Uterus (tissue), 2 donors: Measurements from ENCODE around the gene ABCG4.

ENCODE experiments used
- POLR2A ChIP-seq, 2 donors: fragments of 450-650 bp; IDR thresholded peaks; one replicate each; pipeline ENCODE4 v1.6.1; 2016; ENCODE audit warnings: antibody characterized with exemption in 2 of 2, mild to moderate bottlenecking in 1 of 2, moderate library complexity in 1 of 2
- TF ChIP-seq, protein P1 (sequence below), 4 experiments: fragments of 200-600 bp in 2 of 4; fragments of 450-650 bp in 2 of 4; sonication (generic) in 2 of 4; IDR thresholded peaks; one replicate each; pipeline ENCODE4 v1.5.1; 2016 to 2019; ENCODE audit warnings: antibody characterized with exemption in 4 of 4, mild to moderate bottlenecking in 2 of 4, moderate library complexity in 1 of 4

DNA sequence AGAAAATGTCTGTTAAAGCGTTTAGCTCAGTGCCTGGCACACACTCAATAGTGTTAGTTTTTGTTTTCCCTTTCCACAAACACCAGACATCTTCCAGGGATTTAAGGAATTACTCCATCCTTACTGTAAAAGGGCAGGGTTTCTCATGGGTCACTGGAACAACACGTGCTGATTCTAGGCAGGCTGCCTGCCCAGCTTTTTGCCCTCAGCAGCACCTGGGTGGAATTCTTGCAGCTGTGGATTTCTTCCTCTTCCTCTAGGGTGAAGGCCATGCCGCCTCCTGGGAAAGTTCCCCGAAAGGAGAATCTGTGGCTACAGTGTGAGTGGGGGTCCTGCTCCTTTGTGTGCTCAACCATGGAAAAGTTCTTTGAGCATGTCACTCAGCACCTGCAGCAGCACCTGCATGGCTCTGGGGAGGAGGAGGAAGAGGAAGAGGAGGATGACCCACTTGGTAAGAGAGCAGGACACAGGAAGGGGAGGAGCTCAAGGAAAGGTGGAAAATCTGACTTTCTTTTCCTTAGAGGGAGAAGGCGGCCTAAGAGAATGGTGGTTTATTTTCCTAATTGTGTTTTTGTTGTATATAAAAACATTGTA lies 22.1 kb upstream of the ABCG4 start:
- TF ChIP-seq, protein P1, sequence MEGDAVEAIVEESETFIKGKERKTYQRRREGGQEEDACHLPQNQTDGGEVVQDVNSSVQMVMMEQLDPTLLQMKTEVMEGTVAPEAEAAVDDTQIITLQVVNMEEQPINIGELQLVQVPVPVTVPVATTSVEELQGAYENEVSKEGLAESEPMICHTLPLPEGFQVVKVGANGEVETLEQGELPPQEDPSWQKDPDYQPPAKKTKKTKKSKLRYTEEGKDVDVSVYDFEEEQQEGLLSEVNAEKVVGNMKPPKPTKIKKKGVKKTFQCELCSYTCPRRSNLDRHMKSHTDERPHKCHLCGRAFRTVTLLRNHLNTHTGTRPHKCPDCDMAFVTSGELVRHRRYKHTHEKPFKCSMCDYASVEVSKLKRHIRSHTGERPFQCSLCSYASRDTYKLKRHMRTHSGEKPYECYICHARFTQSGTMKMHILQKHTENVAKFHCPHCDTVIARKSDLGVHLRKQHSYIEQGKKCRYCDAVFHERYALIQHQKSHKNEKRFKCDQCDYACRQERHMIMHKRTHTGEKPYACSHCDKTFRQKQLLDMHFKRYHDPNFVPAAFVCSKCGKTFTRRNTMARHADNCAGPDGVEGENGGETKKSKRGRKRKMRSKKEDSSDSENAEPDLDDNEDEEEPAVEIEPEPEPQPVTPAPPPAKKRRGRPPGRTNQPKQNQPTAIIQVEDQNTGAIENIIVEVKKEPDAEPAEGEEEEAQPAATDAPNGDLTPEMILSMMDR (IDR thresholded peaks at IDR 0.05) = no peak
- no peak for TF ChIP-seq POLR2A (IDR thresholded peaks at IDR 0.05)
